PFSK-1 (cell line): ENCODE results near the gene FYCO1.

Experiments used
- SIN3A ChIP-seq: IDR thresholded peaks from 2 replicates; pipeline ENCODE4 v1.6.1; 2012; ENCODE audit warnings: mild to moderate bottlenecking, low read length, moderate library complexity, borderline replicate concordance; ENCODE audit not compliant: insufficient read depth
- TAF1 ChIP-seq: IDR thresholded peaks from 2 replicates; pipeline ENCODE4 v1.6.1; 2012; ENCODE audit warnings: low read length, control low read depth, borderline replicate concordance; ENCODE audit not compliant: insufficient read depth
- TF ChIP-seq, protein P1 (sequence below), 2 experiments: IDR thresholded peaks; 2 replicates each; pipeline versions ENCODE4 v1.6.1 to v1.8.0; 2011 to 2012; ENCODE audit warnings: low read depth in 2 of 2, low read length in 2 of 2, control low read depth in 1 of 2, inconsistent platforms in 1 of 2, mild to moderate bottlenecking in 1 of 2, moderate library complexity in 1 of 2; ENCODE audit not compliant: insufficient read depth in 1 of 2

DNA sequence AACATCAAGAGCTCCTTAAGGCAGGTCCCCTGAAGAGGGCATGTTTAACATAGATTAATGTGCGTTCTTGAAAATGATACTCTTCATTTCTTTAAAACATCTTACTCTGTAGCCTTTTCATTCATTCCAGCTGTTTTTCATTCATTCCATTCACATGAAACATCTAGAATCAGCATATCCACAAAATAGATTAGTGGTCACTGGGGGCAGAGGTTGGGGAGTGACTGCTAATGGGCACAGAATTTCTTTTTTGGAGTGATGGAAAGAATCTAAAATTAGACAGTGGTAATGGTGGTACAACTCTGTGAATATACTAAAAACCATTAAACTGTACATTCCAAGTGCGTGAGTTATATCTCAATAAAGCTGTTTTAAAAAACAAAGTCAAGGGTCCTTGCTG is 67.7 kb downstream of the FYCO1 start:
- no peak for TF ChIP-seq SIN3A
- TF ChIP-seq TAF1 = no peak
- TF ChIP-seq, protein P1, sequence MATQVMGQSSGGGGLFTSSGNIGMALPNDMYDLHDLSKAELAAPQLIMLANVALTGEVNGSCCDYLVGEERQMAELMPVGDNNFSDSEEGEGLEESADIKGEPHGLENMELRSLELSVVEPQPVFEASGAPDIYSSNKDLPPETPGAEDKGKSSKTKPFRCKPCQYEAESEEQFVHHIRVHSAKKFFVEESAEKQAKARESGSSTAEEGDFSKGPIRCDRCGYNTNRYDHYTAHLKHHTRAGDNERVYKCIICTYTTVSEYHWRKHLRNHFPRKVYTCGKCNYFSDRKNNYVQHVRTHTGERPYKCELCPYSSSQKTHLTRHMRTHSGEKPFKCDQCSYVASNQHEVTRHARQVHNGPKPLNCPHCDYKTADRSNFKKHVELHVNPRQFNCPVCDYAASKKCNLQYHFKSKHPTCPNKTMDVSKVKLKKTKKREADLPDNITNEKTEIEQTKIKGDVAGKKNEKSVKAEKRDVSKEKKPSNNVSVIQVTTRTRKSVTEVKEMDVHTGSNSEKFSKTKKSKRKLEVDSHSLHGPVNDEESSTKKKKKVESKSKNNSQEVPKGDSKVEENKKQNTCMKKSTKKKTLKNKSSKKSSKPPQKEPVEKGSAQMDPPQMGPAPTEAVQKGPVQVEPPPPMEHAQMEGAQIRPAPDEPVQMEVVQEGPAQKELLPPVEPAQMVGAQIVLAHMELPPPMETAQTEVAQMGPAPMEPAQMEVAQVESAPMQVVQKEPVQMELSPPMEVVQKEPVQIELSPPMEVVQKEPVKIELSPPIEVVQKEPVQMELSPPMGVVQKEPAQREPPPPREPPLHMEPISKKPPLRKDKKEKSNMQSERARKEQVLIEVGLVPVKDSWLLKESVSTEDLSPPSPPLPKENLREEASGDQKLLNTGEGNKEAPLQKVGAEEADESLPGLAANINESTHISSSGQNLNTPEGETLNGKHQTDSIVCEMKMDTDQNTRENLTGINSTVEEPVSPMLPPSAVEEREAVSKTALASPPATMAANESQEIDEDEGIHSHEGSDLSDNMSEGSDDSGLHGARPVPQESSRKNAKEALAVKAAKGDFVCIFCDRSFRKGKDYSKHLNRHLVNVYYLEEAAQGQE (IDR thresholded peaks at IDR 0.05; ENCODE audit: insufficient read depth in 1 of 2, low read depth in 2 of 2, low read length in 2 of 2) = no peak
